Astrocyte (in vitro differentiated cells and primary cell): ENCODE results near the gene USP17L22.
"Not testable (repeated sequence)": the region's sequence is repeated elsewhere in the genome, so short reads cannot be mapped to it uniquely, and the experiment has no call there.

Source experiments
- EZH2 ChIP-seq: IDR thresholded peaks from 2 replicates; pipeline ENCODE4 v1.6.1; 2012; ENCODE audit warnings: mild to moderate bottlenecking, low read length, inconsistent platforms; ENCODE audit not compliant: insufficient read depth
- TF ChIP-seq, protein P1 (sequence below): IDR thresholded peaks from 2 replicates; pipeline ENCODE4 v1.5.1; 2011; ENCODE audit warnings: low read depth, mild to moderate bottlenecking, inconsistent platforms, low read length, moderate library complexity; ENCODE audit not compliant: insufficient read depth

DNA sequence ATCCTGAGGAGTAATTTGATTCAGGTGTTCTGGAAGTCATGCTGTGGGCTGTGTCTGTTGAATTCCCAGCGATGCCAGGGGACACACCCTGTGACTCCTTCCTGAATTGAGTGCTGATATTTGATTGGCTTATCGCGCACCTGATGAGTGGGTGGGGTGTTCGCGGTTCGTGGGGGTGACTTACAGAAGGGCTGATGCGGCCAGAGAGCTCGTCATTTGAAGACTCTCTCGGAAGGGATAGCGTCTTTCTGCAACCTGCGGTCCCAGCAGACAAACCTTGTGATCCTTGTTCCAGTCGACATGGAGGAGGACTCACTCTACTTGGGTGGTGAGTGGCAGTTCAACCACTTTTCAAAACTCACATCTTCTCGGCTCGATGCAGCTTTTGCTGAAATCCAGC, 42.8 kb upstream of the USP17L22 start, which contains the start of gene USP17L13:
- TF ChIP-seq, protein P1, sequence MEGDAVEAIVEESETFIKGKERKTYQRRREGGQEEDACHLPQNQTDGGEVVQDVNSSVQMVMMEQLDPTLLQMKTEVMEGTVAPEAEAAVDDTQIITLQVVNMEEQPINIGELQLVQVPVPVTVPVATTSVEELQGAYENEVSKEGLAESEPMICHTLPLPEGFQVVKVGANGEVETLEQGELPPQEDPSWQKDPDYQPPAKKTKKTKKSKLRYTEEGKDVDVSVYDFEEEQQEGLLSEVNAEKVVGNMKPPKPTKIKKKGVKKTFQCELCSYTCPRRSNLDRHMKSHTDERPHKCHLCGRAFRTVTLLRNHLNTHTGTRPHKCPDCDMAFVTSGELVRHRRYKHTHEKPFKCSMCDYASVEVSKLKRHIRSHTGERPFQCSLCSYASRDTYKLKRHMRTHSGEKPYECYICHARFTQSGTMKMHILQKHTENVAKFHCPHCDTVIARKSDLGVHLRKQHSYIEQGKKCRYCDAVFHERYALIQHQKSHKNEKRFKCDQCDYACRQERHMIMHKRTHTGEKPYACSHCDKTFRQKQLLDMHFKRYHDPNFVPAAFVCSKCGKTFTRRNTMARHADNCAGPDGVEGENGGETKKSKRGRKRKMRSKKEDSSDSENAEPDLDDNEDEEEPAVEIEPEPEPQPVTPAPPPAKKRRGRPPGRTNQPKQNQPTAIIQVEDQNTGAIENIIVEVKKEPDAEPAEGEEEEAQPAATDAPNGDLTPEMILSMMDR = not testable (repeated sequence)
- not testable (repeated sequence) for TF ChIP-seq EZH2
